Measurements from ENCODE around the gene PARVA.

- TF ChIP-seq EZH2phosphoT487 (IDR thresholded peaks at IDR 0.05; ENCODE audit: borderline replicate concordance, low read depth, low read length): no peak
- TF ChIP-seq, protein P1, sequence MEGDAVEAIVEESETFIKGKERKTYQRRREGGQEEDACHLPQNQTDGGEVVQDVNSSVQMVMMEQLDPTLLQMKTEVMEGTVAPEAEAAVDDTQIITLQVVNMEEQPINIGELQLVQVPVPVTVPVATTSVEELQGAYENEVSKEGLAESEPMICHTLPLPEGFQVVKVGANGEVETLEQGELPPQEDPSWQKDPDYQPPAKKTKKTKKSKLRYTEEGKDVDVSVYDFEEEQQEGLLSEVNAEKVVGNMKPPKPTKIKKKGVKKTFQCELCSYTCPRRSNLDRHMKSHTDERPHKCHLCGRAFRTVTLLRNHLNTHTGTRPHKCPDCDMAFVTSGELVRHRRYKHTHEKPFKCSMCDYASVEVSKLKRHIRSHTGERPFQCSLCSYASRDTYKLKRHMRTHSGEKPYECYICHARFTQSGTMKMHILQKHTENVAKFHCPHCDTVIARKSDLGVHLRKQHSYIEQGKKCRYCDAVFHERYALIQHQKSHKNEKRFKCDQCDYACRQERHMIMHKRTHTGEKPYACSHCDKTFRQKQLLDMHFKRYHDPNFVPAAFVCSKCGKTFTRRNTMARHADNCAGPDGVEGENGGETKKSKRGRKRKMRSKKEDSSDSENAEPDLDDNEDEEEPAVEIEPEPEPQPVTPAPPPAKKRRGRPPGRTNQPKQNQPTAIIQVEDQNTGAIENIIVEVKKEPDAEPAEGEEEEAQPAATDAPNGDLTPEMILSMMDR (conservative IDR thresholded peaks at IDR 0.05; ENCODE audit: low read length): no peak
These were observed 169.3 kb downstream of the PARVA start for GRCh38 chr11:12546660-12547059.
